K562 (cell line): ENCODE measurements around the gene ZDHHC14. TPM values are rescaled to one million over a fixed set of nuclear protein-coding genes. Genes with fewer than 3 reads are reported as not detected.

ENCODE experiments used
- CEBPG ChIP-seq, 3 experiments: fragments of 200-800 bp in 1 of 3; sonication (Bioruptor generic) in 1 of 3; sonication (generic) in 1 of 3; formaldehyde crosslinking in 1 of 3; IDR thresholded peaks in 2 of 3; conservative IDR thresholded peaks in 1 of 3; 2 replicates each; pipeline versions ENCODE4 v1.6.1 to v1.8.0; 2016 to 2022; ENCODE audit warnings: missing compliant biosample characterization in 2 of 3, missing genetic modification characterization in 2 of 3, mild to moderate bottlenecking in 1 of 3, missing genetic modification reagents in 1 of 3
- FOXP4 ChIP-seq: sonication (generic); formaldehyde crosslinking; IDR thresholded peaks from 2 replicates; pipeline ENCODE4 v1.8.0; 2022; ENCODE audit warnings: mild to moderate bottlenecking, missing genetic modification reagents, borderline replicate concordance
- LARP7 ChIP-seq: fragments of 450-650 bp; IDR thresholded peaks from 2 replicates; pipeline ENCODE4 v1.6.1; 2016
- NEUROD1 ChIP-seq: fragments of 150-350 bp; IDR thresholded peaks from 2 replicates; pipeline ENCODE4 v1.6.1; 2014; ENCODE audit warnings: borderline replicate concordance, low read length, low read depth; ENCODE audit not compliant: partially characterized antibody
- PCBP1 ChIP-seq: fragments of 200-400 bp; formaldehyde crosslinking; IDR thresholded peaks from 2 replicates; pipeline ENCODE4 v1.6.1; 2018; ENCODE audit warnings: mild to moderate bottlenecking, low read depth, low read length; ENCODE audit not compliant: poor library complexity, severe bottlenecking
- PHB2 ChIP-seq: fragments of 450-650 bp; IDR thresholded peaks from 2 replicates; pipeline ENCODE4 v1.6.1; 2017; ENCODE audit warnings: low read depth
- PTRF ChIP-seq: fragments of 450-650 bp; IDR thresholded peaks from 2 replicates; pipeline ENCODE4 v1.6.1; 2016; ENCODE audit warnings: mild to moderate bottlenecking, missing genetic modification characterization, missing compliant biosample characterization
- THRA ChIP-seq: fragments of 450-650 bp; IDR thresholded peaks from 2 replicates; pipeline ENCODE4 v1.6.1; 2017; ENCODE audit warnings: mild to moderate bottlenecking, moderate library complexity
- polyA plus RNA-seq, 8 experiments: library from polyadenylated mRNA; depleted of rRNA in 4 of 8; stranded (reverse) in 5 of 8; unstranded in 3 of 8; fragments of >200 nt; fragmentation: Nextera tagmentation in 2 of 8; fragmentation: Illumina TruSeq in 1 of 8; extraction: Ambion mirVana in 2 of 8; extraction: Trizol in 1 of 8; gene quantifications; 2 replicates each; pipeline versions ENCODE4 v1.2.1 to v1.2.3, GENCODE V29; 2011 to 2014; ENCODE audit warnings: inconsistent platforms in 1 of 8, missing spikeins in 1 of 8
- total RNA-seq, 7 experiments: library from RNA; depleted of rRNA in 6 of 7; stranded (reverse); fragments of >200 nt in 6 of 7; fragmentation: Illumina TruSeq in 2 of 7; extraction: Trizol in 2 of 7; gene quantifications; 2 replicates each; pipeline versions ENCODE4 v1.2.1 to v1.2.3, GENCODE V29; 2011 to 2021; ENCODE audit warnings: low replicate concordance in 1 of 7
- TF ChIP-seq, protein P1 (sequence below): fragments of 450-650 bp; formaldehyde crosslinking; IDR thresholded peaks from 2 replicates; pipeline ENCODE4 v1.4.0; 2020; ENCODE audit warnings: mild to moderate bottlenecking, moderate library complexity

Gene ZDHHC14
- total and polyA plus RNA-seq, 9 of the 15 experiments (the other 6 are each of a cell fraction or from before 2014, with no cell fraction given): 0.92 to 23.1 (median 13.8) TPM

- TF ChIP-seq FOXP4 (no peak), PHB2 (no peak), THRA (no peak), PCBP1 (no peak), LARP7 (no peak), PTRF (tag) (no peak), NEUROD1 (no peak), CEBPG (CRISPR knock-in tag; IDR thresholded peaks at IDR 0.05) (no peak), CEBPG (tag; conservative IDR thresholded peaks at IDR 0.05 in 1 of 2, IDR thresholded peaks at IDR 0.05 in 1 of 2) (no peak)
- TF ChIP-seq, protein P1, sequence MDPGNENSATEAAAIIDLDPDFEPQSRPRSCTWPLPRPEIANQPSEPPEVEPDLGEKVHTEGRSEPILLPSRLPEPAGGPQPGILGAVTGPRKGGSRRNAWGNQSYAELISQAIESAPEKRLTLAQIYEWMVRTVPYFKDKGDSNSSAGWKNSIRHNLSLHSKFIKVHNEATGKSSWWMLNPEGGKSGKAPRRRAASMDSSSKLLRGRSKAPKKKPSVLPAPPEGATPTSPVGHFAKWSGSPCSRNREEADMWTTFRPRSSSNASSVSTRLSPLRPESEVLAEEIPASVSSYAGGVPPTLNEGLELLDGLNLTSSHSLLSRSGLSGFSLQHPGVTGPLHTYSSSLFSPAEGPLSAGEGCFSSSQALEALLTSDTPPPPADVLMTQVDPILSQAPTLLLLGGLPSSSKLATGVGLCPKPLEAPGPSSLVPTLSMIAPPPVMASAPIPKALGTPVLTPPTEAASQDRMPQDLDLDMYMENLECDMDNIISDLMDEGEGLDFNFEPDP (CRISPR knock-in tag): no peak
These were observed 240.4 kb downstream of the ZDHHC14 start (continued) for GRCh38 chr6:157621406-157621805.
